ENCODE data around the gene ZNF436.

ZNF436 gene

DNA sequence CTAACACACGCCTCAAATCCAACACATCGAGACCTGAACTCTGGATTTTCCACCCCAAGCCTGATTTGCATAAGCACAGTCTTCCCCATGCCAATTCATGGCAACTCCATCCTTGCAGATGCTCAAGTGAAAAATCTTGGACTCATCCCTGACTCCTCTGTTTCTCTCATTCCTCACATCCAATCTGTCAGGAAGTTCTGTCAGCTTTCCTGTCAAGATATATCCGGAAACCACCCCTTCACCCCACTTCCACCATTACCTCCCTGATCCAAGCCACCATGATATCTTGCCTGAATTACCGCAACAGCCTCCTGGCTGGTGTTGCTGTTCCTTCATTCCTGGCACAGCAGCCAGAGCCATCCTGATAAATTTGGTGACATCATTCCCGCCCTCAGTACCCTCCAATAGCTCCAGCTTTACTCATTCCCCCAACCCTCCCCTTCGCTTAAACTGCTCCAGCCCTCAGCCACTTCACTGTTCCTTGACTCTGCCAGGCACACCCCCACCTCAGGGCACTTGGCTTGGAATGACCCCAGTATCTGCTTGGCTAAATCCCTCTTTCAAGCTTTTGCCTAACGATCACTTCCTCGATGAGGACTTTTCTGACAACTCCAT lies 37.5 kb upstream of the ZNF436 start:
- Histone ChIP-seq H3K36me3 (no peaks in the 10 kb centered on the region), H3K4me3 (ENCODE audit: low read depth, low read length) (no peak overlapping the region), H3K27ac (no peak overlapping the region), H3K9me3 (ENCODE audit: severe bottlenecking) (no peaks in the 10 kb centered on the region), H3K27me3 (ENCODE audit: insufficient read depth, low read depth, severe bottlenecking) (no peaks in the 10 kb centered on the region)
- TF ChIP-seq, protein P1, sequence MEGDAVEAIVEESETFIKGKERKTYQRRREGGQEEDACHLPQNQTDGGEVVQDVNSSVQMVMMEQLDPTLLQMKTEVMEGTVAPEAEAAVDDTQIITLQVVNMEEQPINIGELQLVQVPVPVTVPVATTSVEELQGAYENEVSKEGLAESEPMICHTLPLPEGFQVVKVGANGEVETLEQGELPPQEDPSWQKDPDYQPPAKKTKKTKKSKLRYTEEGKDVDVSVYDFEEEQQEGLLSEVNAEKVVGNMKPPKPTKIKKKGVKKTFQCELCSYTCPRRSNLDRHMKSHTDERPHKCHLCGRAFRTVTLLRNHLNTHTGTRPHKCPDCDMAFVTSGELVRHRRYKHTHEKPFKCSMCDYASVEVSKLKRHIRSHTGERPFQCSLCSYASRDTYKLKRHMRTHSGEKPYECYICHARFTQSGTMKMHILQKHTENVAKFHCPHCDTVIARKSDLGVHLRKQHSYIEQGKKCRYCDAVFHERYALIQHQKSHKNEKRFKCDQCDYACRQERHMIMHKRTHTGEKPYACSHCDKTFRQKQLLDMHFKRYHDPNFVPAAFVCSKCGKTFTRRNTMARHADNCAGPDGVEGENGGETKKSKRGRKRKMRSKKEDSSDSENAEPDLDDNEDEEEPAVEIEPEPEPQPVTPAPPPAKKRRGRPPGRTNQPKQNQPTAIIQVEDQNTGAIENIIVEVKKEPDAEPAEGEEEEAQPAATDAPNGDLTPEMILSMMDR (IDR thresholded peaks at IDR 0.05; ENCODE audit: low read depth, low read length), result no peak
- no peak for DNase-seq

DNA sequence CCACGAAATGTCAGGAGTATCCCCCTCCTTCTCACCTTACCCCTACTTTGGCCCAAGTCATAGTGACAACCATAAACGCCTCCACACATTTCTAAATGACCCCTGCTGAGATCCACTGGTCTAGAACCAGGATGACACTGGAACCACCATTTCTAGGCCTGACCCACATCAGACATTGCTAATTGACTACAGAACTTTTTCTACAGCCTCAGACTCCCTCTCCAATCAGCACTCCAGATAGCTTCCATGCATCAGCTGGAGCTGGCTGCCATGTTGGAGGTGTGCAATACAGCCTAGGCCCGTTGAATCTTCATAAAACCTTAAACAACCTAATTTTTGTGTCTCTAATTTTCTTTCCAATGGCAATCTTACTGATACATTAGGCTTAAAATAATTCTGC lies 36.3 kb upstream of the ZNF436 start:
- Histone ChIP-seq H3K36me3 (no peaks in the 10 kb centered on the region), H3K4me3 (ENCODE audit: low read depth, low read length) (no peak overlapping the region), H3K27ac (no peak overlapping the region), H3K9me3 (ENCODE audit: severe bottlenecking) (no peaks in the 10 kb centered on the region), H3K27me3 (ENCODE audit: insufficient read depth, low read depth, severe bottlenecking) (no peaks in the 10 kb centered on the region)
- TF ChIP-seq, protein P1 (IDR thresholded peaks at IDR 0.05; ENCODE audit: low read depth, low read length), result no peak
- DNase-seq, result no peak

DNA sequence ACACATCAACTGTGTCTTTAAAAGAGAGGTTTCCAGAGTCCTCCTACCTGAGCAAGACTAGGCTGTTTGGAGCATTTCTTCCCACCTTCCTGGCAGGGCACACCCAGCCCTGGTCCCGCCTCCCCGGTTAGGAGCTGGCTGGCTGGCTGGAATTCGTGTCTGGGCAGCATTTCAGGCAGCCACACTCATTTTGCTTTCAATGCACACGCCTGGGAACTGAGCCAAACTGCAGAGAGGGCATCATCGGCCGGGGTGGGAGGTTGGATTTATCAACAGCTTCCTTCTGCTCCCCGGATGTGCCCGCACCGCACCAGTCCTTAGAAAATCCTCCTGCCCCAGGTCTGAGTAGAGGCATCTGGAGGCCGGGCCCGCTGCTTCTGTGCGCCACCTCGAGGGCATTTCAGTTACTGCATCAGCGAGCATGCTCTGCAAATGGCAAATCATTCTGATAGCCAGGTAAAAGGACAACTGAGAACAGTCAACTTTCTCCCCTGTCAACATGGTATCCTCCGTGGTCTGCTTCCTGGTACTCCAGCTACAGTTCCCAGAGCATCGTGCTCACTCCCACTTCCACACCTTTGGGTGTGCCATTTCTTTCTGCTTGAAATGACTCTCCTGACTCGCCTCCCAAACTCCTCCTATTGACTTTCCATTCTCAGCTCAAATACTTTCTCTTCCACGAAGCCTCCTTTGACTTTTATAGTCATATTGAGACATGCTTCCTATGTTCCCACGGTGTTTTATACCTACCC lies 34.3 kb upstream of the ZNF436 start:
- TF ChIP-seq, protein P1 (IDR thresholded peaks at IDR 0.05; ENCODE audit: low read depth, low read length), result peak; percentile 89
- Histone ChIP-seq H3K9me3 (ENCODE audit: severe bottlenecking) (peaks cover 2% of the 10 kb centered on the region), H3K27ac (0 out of 2 replicates have a peak overlapping the region, but pooled peaks have one; percentile 31), H3K4me3 (ENCODE audit: low read depth, low read length) (peak overlapping the region; percentile 5; the same call in 1 of the 2 replicates), H3K36me3 (no peaks in the 10 kb centered on the region), H3K27me3 (ENCODE audit: insufficient read depth, low read depth, severe bottlenecking) (no peaks in the 10 kb centered on the region)
- DNase-seq, result peak; percentile 89

DNA sequence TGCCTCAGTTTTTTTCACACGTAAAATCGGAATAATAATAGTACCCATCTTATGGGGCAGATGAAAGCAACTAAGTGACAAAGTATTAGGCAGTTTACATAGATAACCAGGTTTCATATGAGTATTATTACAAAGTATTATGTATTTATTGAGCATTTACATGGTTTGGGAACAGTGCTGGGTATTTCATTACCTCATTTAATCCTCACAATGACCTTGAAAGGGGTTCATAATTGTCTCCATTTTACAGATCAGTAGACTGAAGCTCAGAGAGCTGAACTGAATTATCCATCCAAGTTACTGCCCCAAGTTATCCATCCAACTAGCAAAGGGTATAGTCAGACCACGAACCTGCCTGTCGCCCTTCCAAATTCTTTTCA lies 33.7 kb upstream of the ZNF436 start:
- TF ChIP-seq, protein P1 (IDR thresholded peaks at IDR 0.05; ENCODE audit: low read depth, low read length), result no peak
- H3K27me3 ChIP-seq (ENCODE audit: insufficient read depth, low read depth, severe bottlenecking), result no peaks in the 10 kb centered on the region
- no peaks in the 10 kb centered on the region for H3K36me3 ChIP-seq
- H3K9me3 ChIP-seq (ENCODE audit: severe bottlenecking), result peaks cover 2% of the 10 kb centered on the region
- no peak overlapping the region for H3K27ac ChIP-seq
- H3K4me3 ChIP-seq (ENCODE audit: low read depth, low read length), result no peak overlapping the region; the same call in 1 of the 2 replicates
- no peak for DNase-seq

DNA sequence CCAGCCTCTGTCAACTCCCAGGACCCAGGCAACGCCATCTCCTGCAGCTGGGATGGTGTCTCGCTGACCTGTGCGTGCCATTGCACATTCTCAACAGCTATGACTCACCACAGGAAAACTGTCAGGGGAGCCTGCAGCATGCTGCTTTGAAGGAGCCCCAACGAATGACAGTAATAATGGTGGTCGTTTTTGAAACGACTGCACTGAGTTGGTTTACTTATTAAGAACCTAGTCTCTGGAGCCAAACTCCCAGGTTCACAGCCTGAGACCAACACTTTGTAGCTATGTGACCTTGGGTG lies 33.4 kb upstream of the ZNF436 start:
- H3K4me3 ChIP-seq (ENCODE audit: low read depth, low read length), result no peak overlapping the region
- peaks cover 2% of the 10 kb centered on the region for H3K9me3 ChIP-seq (ENCODE audit: severe bottlenecking)
- no peak overlapping the region for H3K27ac ChIP-seq
- no peak for DNase-seq
- no peaks in the 10 kb centered on the region for H3K36me3 ChIP-seq
- H3K27me3 ChIP-seq (ENCODE audit: insufficient read depth, low read depth, severe bottlenecking), result no peaks in the 10 kb centered on the region
- TF ChIP-seq, protein P1 (IDR thresholded peaks at IDR 0.05; ENCODE audit: low read depth, low read length), result no peak

Data from WERI-Rb-1 (cell line).